IPS-20b (cell line): Measurements from ENCODE around the gene MEG3.

Source experiments
- H3K27ac ChIP-seq: one replicate; pipeline ENCODE4 v1.5.1; 2013; ENCODE audit warnings: low read length
- H3K27me3 ChIP-seq: 2 replicates; pipeline ENCODE4 v1.6.1; 2013; ENCODE audit warnings: mild to moderate bottlenecking, low read length, inconsistent platforms; ENCODE audit not compliant: insufficient read depth
- H3K36me3 ChIP-seq: 2 replicates; pipeline ENCODE4 v1.6.1; 2013; ENCODE audit warnings: low read depth, mild to moderate bottlenecking, inconsistent platforms, low read length, moderate library complexity; ENCODE audit not compliant: insufficient read depth
- H3K4me1 ChIP-seq: 2 replicates; pipeline ENCODE4 v1.6.1; 2013; ENCODE audit warnings: mild to moderate bottlenecking, control low read depth, inconsistent platforms, low read length, moderate library complexity; ENCODE audit not compliant: insufficient read depth
- H3K4me3 ChIP-seq: 2 replicates; pipeline ENCODE4 v1.5.1; 2013; ENCODE audit warnings: mild to moderate bottlenecking, low read length, inconsistent platforms
- H3K9ac ChIP-seq: 2 replicates; pipeline ENCODE4 v1.6.1; 2013; ENCODE audit warnings: low read depth, mild to moderate bottlenecking, inconsistent platforms, low read length, moderate library complexity
- H3K9me3 ChIP-seq: 2 replicates; pipeline ENCODE4 v1.6.1; 2013; ENCODE audit warnings: mild to moderate bottlenecking, low read depth, low read length, inconsistent platforms; ENCODE audit not compliant: insufficient read depth

MEG3 gene

DNA sequence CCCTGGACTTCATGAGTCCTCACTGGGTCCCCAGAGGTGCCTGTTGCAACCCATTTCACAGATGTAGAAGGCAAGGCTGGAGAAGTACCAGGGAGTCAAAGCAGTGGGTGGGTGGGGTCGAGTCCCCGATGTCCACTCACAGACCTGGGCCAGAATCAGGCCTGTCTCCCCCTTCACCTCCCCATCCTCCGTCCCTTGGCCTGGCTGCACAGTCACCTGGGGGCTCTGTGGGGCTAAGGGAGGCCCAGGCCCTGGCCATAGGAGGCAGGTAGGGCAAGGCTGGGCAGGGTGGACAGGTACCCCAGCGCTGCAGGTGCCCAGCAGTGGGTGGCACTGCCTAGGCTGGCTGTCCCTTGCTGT is 48.1 kb downstream of the MEG3 start:
- Histone ChIP-seq H3K9ac (no peak overlapping the region), H3K4me3 (no peak overlapping the region), H3K27me3 (no peaks in the 10 kb centered on the region), H3K9me3 (no peaks in the 10 kb centered on the region), H3K27ac (no peak overlapping the region), H3K4me1 (no peaks in the 10 kb centered on the region), H3K36me3 (no peaks in the 10 kb centered on the region)

DNA sequence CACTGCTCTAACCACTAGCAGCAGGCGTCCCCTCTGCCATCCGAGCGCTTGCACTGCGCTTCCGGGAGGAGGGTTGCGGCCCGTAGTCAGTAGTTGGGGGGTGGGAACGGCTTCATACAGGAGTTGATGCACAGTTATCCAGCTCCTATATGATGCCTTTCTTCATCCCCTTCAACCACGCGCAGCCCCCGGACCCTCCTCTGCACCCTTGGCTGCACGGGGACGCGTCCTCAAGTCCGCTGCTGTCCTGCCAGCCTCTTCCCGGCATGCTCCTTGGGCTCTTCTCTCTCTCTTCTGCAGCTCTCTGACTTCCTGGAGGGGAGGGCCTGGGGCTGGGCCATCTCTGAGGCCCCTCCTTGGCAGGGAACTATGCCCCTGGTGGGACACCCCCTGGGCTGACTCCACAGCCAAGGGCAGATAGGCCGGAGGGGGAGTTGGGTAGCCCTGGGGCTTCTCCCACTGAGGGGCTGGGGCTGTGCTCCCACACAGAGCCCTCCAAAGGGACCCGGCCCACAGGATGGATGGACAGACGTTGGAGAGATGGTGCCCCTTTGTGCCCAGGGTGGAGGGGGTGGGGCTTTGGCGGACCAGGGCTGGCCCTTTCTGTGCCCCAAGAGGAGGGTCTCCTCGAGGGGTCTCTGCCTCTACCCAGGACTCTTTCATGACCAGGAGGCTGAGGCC is 48.6 kb downstream of the MEG3 start:
- Histone ChIP-seq H3K36me3 (no peaks in the 10 kb centered on the region), H3K27ac (no peak overlapping the region), H3K27me3 (no peaks in the 10 kb centered on the region), H3K4me1 (no peaks in the 10 kb centered on the region), H3K9me3 (no peaks in the 10 kb centered on the region), H3K4me3 (no peak overlapping the region), H3K9ac (no peak overlapping the region)

DNA sequence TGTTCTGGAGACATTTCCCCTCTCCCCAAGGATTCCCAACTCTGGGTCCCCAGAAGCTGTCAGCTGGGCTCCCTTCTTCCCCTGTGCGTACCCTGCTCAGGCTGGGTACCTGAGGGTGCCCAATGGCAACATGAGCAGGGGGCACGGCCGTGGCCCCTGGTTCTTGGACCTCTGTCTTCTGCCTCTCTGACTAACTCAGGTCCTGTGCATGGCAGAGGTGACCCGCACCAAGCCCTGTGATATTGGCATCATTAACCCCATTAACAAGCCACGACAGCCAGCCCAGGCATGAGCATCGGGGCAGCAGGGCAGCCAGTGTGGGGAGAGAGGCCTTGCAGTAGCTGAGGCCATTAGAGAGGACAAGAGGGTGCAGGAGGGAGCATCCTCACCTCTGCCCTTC is 49.2 kb downstream of the MEG3 start:
- no peak overlapping the region for H3K9ac ChIP-seq
- no peak overlapping the region for H3K27ac ChIP-seq
- H3K27me3 ChIP-seq = no peaks in the 10 kb centered on the region
- H3K4me3 ChIP-seq = no peak overlapping the region
- no peaks in the 10 kb centered on the region for H3K4me1 ChIP-seq
- H3K36me3 ChIP-seq = no peaks in the 10 kb centered on the region
- no peaks in the 10 kb centered on the region for H3K9me3 ChIP-seq

DNA sequence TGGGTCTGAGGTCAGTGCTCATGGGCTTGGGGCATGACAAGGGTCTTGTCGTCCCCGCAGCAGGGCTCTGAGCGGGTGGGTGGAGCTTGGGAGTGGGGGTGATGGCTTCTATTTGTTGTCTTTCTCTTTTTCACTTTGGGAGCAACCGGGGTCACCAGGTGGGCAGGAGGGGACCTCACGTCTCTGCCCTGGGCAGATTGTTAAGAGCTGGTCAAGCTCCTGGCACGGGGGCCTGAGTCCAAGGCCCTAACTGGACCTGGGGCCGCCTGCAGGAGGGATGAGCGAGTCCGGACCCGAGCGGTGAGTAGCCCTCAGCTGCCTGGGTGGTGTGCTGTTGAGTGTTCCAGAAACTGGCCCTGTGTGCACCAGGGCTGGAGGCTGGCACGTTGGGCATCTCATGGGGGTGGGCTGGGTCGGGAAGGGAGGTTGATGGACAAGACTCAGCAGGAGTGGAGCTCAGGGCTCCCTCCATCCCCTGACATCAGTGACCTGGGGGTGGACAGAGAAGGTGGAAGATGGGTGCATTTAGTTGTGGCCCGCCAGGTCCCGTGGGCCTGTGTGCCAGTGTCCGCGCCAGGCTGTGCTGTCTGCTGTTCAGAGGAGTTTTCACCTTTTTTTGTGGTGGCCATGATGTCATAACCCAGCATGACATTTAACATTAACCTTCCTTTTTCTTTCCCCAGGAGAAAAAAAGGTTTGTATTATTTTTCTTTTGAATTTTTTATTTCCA is 50.1 kb downstream of the MEG3 start:
- H3K36me3 ChIP-seq = no peaks in the 10 kb centered on the region
- no peaks in the 10 kb centered on the region for H3K4me1 ChIP-seq
- H3K27ac ChIP-seq = no peak overlapping the region
- H3K9me3 ChIP-seq = no peaks in the 10 kb centered on the region
- no peak overlapping the region for H3K4me3 ChIP-seq
- H3K9ac ChIP-seq = no peak overlapping the region
- H3K27me3 ChIP-seq = no peaks in the 10 kb centered on the region

DNA sequence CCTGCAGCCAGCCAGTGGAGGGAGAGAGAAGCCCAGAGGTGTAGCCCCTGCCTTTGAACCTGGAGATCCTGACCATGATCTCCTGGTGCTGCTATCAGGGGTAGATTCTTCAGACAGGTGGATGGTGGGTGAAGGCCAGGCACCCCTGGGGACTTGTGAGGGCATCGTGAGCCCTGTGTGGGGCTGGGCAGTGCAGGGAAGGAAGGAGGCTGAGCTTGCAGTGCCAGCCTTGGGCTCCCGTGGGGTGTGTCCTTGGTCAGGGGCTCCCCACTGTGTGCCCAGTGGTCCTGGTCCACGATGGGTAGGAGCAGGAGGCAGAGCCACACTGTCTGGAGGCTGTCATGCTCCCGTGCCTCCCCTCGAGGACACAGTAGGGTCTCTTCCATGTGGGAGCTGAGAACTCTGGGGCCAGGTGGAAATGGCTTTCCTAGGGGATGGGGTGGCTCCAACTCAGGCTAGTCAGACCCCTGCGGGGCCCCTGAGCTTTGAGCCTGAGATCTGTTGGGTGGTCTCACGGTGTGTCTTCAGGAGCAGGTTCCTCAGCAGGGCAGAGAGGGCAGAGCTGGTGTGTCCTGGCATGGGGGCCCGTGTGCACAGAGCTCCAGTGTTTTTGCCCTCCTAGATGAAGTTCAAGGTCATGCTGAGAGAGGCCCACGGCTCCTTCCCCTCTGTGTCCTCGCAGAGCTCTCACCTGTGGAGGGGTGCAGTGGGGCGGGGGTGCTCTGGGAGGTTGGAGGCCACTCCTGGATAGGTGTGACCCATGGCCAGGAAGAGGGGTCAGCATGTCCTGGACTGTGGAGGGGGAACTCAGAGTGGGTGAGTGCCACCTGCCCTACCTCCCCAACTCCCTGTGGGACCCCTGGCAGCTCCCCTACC is 52.6 kb downstream of the MEG3 start:
- Histone ChIP-seq H3K4me1 (no peaks in the 10 kb centered on the region), H3K9me3 (no peaks in the 10 kb centered on the region; the same call in 1 of the 2 replicates), H3K36me3 (no peaks in the 10 kb centered on the region), H3K9ac (no peak overlapping the region), H3K27ac (no peak overlapping the region), H3K27me3 (no peaks in the 10 kb centered on the region), H3K4me3 (no peak overlapping the region)

DNA sequence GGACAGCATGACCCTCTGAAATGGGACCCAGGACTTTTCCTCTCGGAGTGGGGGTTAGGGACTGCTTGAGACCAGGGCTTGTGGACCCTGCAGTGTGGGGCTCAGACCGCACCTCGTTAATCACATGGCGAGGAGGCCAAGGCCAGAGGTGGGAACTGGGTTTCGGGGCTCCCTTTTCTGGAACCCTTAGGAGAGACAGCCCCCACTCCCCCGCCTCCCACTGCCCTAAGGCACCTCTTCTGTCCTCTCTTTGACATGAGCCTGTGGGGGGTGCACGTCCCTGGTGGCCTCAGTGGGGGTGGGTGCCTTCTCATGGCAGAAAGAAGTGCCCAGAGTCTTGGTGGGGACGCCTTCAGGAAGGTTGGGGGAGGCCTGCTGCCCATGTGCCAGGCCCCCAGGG is 53.3 kb downstream of the MEG3 start:
- H3K27ac ChIP-seq = no peak overlapping the region
- H3K4me3 ChIP-seq = no peak overlapping the region
- H3K27me3 ChIP-seq = no peaks in the 10 kb centered on the region
- no peaks in the 10 kb centered on the region; the same call in 1 of the 2 replicates for H3K9me3 ChIP-seq
- no peaks in the 10 kb centered on the region for H3K36me3 ChIP-seq
- no peaks in the 10 kb centered on the region for H3K4me1 ChIP-seq
- H3K9ac ChIP-seq = no peak overlapping the region

DNA sequence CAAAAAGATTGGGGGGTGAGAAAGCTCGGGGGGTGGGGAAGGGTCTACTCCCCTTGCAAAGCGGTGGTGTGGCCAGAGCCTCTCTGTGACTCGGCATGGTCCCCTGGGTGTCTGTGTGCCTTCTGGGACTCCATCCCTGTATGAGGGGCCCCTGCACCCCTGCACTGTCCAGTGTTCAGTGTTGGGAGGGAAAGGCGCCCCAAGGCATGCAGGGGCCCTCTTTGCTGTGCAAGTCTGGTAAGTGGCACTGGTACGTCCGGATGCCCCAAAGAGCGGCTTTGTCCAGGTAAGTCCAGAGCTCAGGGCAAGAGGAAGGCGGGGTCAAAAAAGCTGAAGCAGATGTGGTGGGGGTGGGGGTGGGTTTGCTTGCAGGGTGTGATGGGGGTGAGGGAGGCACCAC is 53.9 kb downstream of the MEG3 start:
- H3K4me1 ChIP-seq = no peaks in the 10 kb centered on the region

DNA sequence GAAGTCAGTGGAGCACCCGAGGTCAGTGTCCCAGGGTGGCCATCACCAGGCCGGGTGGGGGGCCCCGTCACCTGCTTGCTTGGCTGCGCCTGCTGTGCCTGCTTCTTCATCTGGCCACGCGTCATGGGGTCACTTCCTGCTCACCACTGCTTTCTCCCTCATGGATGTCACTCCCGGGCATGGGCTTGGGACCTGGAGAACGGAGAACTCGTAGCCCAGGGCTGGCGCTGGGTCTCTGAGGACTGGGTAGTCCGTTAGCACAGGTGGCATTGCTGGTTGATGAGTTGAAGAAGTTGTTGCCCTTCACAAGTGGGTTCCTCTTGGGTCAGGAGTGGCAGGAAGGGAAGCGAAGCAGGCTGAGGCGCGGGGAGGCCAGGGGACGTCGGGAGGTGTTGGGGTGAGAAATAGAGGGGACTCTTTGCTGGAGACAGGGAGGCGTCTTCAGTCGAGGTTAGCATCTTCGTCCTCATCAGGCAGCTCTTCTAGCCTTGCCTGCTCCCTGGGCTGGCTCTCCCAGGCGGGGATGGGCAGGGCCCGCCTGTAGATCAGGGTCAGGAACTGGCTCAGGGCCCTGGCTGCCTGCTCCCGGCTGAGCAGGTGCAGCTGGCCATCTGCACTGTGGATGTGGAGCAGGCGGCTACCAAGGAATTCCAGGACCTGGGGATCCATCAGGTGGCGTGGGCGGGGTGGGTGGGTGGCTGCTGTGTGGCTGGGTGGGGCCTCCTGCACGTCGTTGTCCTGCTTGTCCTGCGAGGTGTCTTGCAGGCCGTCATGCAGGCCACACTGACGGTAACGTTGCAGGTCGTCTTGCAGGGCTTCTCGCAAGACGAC is 54.6 kb downstream of the MEG3 start:
- Histone ChIP-seq H3K4me3 (no peak overlapping the region), H3K27me3 (no peaks in the 10 kb centered on the region), H3K9me3 (no peaks in the 10 kb centered on the region; the same call in 1 of the 2 replicates), H3K4me1 (no peaks in the 10 kb centered on the region), H3K27ac (no peak overlapping the region), H3K36me3 (no peaks in the 10 kb centered on the region), H3K9ac (no peak overlapping the region)

More for the DNA sequence above, 53.9 kb downstream of the MEG3 start:
- Histone ChIP-seq H3K4me3 (no peak overlapping the region), H3K9ac (no peak overlapping the region), H3K36me3 (no peaks in the 10 kb centered on the region), H3K27me3 (no peaks in the 10 kb centered on the region), H3K27ac (no peak overlapping the region), H3K9me3 (no peaks in the 10 kb centered on the region; the same call in 1 of the 2 replicates)

DNA sequence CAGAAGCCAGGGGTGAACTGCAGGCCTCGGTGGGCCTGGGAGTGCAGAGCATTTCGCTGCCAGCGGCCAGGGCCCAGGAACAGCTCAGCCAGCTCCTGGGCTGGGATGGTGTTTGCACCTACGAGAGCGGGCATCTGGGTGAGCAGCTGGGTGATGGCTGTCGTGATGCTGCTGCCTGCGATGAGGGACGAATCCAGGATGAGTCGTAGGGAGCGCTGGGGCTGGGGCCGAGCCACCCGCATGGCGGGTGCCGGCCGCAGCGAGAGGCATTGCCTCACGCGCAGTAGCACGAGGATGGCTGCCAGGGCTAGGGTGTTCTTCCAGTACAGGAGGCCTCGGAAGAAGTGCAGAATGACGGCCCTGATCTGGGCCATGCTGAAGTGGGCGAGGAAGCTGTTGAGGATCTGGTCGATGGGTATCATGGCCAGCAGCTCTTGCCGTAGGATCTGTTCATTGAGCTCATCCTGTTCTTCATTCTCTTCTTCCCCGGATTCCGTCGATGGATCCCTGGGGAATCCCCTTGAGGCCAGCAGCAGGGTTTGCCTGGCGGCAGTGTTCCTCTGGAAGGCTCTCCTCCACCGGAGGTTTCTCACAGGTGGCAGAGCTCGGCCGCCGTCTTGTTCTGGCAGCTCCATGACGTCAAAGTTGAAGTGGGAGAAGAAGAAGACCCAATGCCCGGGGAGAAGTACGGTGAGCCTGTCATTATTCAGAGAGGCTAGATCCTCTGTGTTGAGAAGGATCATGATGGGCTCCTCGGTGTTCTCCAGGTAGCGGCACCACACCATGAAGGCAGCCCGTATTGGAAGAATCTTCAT is 55.5 kb downstream of the MEG3 start:
- H3K27ac ChIP-seq = no peak overlapping the region
- no peaks in the 10 kb centered on the region for H3K36me3 ChIP-seq
- no peak overlapping the region for H3K9ac ChIP-seq
- H3K4me1 ChIP-seq = no peaks in the 10 kb centered on the region
- no peak overlapping the region for H3K4me3 ChIP-seq
- H3K27me3 ChIP-seq = no peaks in the 10 kb centered on the region
- no peaks in the 10 kb centered on the region; the same call in 1 of the 2 replicates for H3K9me3 ChIP-seq

DNA sequence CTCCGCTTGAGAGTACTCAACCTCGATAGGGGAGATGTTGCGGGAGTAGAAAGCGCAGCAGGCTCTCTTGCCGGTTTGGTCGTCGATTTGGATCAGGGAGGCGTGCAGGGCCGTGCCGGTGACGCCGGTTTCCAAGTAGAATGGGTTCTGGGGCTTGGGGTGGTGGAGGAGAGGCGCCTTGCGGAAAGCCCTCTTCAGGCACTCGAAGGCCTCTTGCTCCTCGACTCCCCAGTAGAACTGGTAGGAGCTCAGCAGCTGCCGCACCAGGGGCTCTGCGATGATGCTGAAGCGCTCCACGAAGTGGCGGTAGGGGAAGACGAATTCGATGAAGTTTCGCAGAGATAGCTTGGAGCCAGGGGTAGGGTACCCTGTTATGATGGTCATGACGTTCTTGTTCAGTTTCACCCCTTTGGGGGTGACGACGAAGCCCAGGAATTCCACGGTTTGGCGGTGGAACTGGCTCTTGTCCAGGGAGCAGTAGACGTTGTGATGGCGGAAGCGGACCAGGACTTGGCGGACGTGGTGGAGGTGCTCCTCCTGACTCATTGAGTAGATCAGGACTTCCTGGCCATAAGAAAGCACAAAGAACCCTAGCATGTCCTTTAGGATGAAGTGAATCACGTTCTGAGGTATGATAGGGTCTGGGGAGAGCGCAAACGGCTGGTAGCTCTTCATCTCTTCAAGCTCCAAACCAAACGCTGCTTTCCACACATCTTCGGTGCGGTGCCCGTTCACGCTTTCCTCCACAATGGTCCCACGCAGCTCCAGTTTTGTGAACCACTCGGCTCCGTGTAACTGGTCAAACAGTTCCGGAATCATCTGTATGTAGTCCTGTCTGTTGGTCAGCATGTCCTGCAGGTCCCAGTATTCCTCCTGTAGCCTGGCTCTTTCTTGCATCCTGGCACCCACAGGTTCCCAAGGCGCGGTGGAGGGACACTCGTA is 56.4 kb downstream of the MEG3 start:
- Histone ChIP-seq H3K9ac (no peak overlapping the region), H3K4me3 (no peak overlapping the region), H3K27ac (no peak overlapping the region), H3K4me1 (no peaks in the 10 kb centered on the region; the same call in 1 of the 2 replicates), H3K27me3 (no peaks in the 10 kb centered on the region), H3K9me3 (no peaks in the 10 kb centered on the region; the same call in 1 of the 2 replicates), H3K36me3 (no peaks in the 10 kb centered on the region)
